GM21529 (cell line): Measurements from ENCODE around the gene CGAS.
"Not testable (repeated sequence)": the region's sequence is repeated elsewhere in the genome, so short reads cannot be mapped to it uniquely, and the experiment has no call there.

Experiments used
- ATAC-seq: cut with Tn5 transposase; IDR thresholded peaks from one replicate; pipeline ENCODE4 v1.9.1; 2021; ENCODE audit not compliant: unreplicated experiment

Gene CGAS

GRCh38 chr6:73452107-73452461 is at the start of gene CGAS:
Gene CGAS, minus strand, starts transcription at chr6:73452297. Its CDS starts 116 bp downstream, at chr6:73452181.
- peak; percentile 74 for ATAC-seq

DNA sequence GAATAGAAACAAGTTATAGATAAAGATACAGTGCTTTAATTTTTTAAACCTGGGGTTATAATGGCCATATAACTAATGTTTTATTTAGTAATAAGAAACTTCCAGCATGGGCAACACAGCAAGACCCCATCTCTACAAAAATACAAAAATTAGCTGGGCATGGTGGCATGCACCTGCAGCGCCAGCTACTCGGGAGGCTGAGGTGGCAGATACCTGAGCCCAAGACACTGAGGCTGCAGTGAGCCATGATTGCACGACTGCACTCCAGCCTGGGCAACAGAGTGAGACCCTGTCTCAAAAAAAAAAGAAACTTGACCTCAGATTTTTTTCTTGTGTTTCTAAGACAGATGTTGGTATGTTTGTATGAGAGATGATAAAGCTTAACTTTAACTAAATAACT is 45.8 kb upstream of the CGAS start:
- no peak for ATAC-seq

GRCh38 chr6:73491377-73491776 is 39.3 kb upstream of the CGAS start:
- ATAC-seq, result no peak

DNA sequence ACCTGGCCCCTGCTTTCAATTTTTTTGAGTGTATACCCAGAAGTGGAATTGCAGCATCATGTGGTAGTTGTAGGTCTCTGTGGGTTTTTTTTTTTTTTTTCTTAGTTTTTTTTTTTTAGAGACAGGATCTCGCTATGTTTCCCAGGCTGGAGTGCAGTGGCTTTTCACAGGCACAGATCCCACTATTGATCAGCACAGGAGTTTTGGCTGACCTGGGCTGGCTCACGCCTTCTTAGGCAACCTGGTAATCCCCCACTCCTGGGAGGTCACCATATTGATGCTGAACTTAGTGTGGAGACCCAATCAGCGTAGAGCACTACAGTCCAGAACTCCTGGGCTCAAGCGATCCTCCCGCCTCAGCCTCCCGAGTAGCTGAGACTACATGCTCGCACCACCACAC is 35.4 kb upstream of the CGAS start:
- no peak for ATAC-seq

DNA sequence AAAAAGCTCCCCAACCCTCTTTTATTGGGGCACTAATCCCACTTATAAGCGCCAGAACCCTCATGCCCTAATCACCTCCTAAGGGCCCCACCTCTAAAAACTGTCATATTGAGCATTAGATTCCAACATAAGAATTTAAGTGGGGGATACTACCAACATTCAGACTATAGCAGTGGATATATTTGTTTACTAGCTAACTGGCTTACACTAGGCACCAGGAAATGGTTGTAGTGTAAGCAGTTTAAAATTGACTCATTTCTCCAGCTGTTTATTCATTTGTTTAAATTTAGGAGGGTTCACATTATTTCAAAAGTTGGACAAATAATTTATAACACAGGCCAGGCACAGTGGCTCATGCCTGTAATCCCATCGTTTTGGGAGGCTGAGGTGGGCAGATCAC is 32.3 kb upstream of the CGAS start:
- ATAC-seq, result no peak

DNA sequence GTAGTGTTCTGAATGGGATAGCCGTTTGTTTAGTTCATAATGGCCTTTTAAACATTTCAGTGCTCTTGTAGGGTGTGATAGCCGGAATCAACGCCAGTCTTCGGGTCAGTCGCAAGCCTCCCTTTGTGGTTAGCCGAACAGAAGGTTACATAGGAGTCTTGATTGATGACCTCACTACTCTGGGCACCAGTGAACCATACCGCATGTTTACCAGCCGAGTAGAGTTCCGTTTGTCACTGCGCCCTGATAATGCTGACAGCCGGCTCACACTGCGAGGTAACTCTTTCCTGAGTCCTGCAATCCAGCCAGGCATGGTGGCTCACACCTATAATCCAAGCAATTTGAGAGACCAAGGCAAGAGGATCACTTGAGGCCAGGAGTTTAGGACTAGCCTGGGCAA is 29.9 kb upstream of the CGAS start:
- no peak for ATAC-seq

GRCh38 chr6:73477407-73477806 is 25.3 kb upstream of the CGAS start:
- ATAC-seq, result no peak

DNA sequence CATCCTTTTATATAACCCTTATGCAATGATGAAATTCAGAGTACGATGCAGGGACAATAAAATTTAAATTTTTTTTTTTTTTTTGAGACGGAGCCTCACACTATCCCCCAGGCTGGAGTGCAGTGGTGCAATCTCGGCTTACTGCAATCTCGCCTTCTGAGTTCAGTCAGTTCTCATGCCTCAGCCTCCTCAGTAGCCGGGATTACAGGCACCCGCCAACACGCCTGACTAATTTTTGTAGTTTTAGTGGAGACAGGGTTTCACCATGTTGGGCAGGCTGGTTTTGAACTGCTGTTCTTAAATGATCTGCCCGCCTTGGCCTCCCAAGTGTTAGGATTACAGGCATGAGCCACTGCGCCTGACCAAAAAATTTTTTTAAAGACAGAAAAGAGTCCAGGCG is 24.6 kb upstream of the CGAS start:
- no peak for ATAC-seq

- ATAC-seq, result peak; percentile 95
Measured at GRCh38 chr6:73471686-73472290, 19.7 kb upstream of the CGAS start.

DNA sequence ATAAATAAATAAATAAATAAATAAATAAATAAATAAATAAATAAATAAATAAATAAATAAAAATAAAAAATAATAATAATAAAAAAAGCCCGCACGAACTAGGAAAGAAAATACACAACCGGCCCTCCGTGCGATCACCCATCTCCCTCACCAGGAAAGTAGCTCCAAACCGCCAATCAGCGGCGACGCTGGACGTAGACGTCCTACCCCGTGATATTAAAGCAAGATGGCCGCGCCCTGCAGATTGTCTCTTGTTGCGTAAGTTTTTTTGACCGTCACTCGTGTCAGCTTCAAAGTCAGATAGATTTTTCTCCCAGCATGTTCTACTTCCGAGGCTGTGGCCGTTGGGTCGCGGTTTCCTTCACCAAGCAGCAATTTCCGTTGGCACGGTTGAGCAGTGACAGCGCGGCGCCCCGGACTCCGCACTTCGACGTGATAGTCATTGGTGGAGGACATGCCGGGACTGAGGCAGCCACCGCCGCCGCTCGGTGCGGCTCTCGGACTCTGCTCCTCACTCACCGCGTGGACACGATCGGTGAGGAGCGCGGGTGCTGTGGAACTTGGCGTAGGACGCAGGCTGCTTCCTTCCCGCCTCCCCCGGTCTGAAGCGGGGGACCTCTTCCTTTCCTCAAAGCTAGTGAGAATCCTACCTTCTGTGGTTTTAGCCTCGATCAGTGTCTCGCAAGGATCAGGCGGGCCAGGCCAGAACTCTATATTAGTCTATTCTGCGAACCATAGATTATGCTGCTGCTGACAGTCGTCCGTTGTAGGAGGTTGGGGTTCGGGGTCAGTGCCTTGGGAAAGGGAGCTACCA is 9.6 kb upstream of the CGAS start, which contains the start of gene MTO1:
MTO1 (plus strand) TSS at position 201 of the 814 bp plus-strand sequence; CDS start at position 319, 118 bp downstream.
- peak; percentile 98 for ATAC-seq

- no peak for ATAC-seq
Measured at GRCh38 chr6:73460056-73460455, 8.0 kb upstream of the CGAS start.

- not testable (repeated sequence) for ATAC-seq
Measured at GRCh38 chr6:73459474-73459873, 7.4 kb upstream of the CGAS start.

DNA sequence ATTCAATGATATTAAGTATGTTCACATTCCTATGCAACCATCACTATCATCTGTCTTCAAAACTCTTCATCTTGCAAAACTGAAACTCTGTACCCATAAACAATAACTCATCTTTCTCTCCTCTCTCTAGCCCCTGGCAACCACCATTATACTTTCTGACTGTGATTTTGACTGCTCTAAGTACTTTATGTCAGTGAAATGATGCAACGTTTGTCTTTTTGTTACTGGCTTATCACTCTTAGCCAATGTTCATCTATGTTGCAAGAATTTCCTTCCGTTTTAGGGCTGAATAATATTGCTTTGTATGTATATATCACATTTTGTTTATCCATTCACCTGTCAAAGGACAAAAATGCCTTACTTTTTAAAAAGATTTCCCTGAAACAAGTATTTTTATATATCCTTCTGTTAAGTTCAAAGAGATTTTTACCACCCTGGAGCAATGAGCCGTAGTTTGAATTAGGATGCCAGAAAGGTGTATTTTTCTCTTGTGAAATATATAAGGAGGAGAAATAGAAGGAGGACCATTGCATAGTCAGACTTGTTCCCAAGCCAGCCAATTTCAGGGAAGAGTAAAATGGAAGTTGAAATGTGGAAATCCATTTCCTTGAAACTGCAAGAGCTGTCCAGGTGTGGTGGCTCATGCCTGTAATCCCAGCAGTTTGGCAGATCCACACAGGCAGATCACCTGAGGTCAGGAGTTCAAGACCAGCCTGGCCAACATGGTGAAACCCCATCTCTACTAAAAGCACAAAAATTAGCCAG is 4.0 kb upstream of the CGAS start:
- ATAC-seq, result no peak

DNA sequence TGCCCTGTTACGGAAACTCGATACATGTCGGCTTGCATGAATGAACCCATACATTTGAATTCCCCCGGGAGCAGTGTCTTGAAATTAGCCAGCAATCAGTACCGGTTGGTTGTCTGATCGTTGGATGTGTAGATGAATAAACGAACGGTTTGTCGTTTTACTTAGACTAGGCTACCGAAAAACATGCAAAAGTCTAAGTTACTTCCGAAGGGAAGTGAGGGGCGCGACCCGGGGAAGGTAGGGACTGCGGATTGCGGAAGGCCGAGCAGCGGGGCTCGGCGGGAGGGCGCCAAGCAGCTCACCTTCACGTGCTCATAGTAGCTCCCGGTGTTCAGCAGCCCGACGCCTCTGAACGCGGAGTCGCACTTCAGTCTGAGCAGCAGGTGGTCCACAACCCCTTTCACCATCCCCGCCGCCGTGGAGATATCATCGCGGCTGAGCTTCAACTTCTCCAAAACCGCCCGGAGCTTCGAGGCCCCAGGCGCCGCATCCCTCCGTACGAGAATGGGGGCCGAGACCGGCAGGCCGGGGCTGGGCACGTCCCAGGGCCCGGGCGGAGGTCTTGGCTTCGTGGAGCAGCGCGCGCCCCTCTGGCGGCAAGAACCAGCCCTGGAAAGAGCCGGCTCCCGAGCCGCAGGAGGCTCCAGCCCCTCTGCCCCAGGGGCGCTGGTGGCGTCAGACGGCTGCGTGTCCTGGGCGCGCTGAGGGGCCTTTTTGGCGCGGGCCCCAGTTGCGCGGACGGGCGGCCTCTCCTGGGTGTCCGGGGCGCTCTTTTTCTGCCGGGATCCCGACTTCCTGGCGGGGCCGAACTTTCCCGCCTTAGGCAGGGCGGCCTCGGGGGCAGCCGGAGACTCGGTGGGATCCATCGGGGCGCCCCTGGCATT is 632 bp downstream of the CGAS start:
- ATAC-seq, result peak; percentile 47

DNA sequence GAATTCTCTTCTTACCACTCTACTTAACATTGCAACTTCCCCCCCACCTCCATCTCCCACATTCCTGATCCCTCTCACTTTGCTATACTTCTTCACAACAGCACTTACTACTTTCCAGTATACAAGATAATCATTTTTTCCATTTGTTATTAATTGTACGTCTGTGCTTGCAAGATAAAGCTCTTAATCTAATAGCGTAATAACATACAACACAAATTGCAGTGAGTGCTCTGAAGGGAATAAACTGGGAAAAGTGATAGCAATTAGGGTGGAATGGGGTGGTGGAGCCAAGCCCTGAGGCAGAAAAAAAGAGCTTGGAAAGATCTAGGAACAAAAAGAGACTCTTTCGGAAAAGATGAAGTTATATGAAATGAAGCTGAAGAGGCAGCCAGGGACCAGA is 8.5 kb downstream of the CGAS start:
- no peak for ATAC-seq

DNA sequence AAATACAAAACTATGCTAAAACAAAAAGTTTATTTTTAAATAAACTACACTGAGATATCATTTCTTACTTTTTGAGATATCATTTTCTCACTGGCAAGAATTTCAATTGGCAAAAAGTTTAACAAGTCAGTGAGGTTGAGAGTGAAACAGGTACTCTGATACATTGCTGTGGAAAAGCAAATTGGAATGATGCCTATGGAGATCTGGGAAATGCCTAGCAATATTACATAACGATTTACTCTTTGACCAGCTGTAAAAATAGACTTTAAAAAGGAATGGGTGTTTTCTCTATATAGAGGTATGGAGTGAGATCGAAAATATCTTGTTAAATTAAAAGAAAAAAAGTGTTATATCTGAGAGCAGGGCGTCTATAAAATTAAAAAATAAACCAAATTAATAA is 16.9 kb downstream of the CGAS start:
- no peak for ATAC-seq

DNA sequence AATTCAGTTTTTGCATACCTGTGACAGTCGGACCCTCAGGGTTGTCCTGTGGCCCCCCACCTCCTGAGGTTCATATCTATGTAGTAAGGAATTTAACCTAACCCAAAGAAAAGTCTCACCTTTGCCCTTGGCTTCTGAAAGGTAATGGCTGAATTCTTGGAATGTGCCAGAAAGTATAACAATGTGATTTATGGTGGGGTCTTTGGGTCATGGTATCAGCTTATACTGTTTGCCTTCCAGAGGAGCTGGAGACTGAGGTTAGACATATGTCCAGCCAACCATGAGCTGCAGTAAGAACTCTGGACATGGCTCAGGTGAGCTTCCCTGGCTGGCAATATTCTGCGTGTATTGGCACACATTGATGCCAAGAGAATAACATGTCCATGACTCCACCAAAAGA is 30.6 kb downstream of the CGAS start:
- no peak for ATAC-seq

- no peak for ATAC-seq
Measured at GRCh38 chr6:73418081-73418741, 33.9 kb downstream of the CGAS start.

GRCh38 chr6:73413102-73413501 is 39.0 kb downstream of the CGAS start:
- no peak for ATAC-seq

DNA sequence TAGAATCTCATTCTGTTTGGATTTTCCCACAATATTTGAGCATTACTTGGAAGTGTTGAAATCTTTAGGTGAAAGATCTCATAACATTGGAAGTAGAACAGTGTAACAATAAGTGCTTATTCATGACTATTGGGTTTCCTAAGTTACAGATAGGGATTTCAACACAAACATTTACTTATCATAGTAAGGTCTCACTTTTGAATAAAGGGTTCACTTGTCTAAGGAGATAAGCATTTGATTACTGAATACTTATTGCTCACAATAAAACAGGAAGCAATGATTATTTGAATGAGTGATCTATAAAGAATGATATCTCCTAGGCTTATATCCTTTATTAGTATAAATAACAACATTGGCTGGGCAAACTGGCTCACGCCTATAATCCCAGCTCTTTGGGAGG is 42.7 kb downstream of the CGAS start:
- ATAC-seq, result no peak
